Thymus (tissue), 11 donors: Measurements from ENCODE around the gene RAB37. TPM values are rescaled to one million over a fixed set of nuclear protein-coding genes. Genes with fewer than 3 reads are reported as not detected.

Source experiments
- DNase-seq, 9 donors: peaks; one replicate each; pipeline ENCODE4 v3.0.0-alpha.2; 2013; ENCODE audit warnings: low spot score in 9 of 9, low read depth in 6 of 9, missing footprints in 1 of 9
- H3K27ac ChIP-seq, 2 donors: one replicate each; pipeline ENCODE4 v1.5.1; 2013; ENCODE audit warnings: control low read depth in 1 of 2, low read depth in 1 of 2, low read length in 1 of 2, mild to moderate bottlenecking in 1 of 2, moderate library complexity in 1 of 2
- H3K27me3 ChIP-seq, 2 donors: one replicate each; pipeline ENCODE4 v1.5.1; 2013; ENCODE audit warnings: low read length in 1 of 2; ENCODE audit not compliant: control insufficient read depth in 2 of 2, insufficient read depth in 1 of 2
- H3K36me3 ChIP-seq, 2 donors: one replicate each; pipeline ENCODE4 v1.5.1; 2013; ENCODE audit warnings: low read length in 1 of 2, mild to moderate bottlenecking in 1 of 2, moderate library complexity in 1 of 2; ENCODE audit not compliant: control insufficient read depth in 2 of 2, insufficient read depth in 2 of 2
- H3K4me1 ChIP-seq, 2 donors: one replicate each; pipeline ENCODE4 v1.5.1; 2013; ENCODE audit warnings: low read length in 2 of 2; ENCODE audit not compliant: control insufficient read depth in 2 of 2, insufficient read depth in 2 of 2
- H3K4me3 ChIP-seq, 2 donors: one replicate each; pipeline ENCODE4 v1.5.1; 2013; ENCODE audit warnings: low read length in 2 of 2, control low read depth in 1 of 2, mild to moderate bottlenecking in 1 of 2
- H3K9me3 ChIP-seq, 2 donors: one replicate each; pipeline ENCODE4 v1.5.1; 2013; ENCODE audit warnings: low read length in 1 of 2, mild to moderate bottlenecking in 1 of 2; ENCODE audit not compliant: control insufficient read depth in 2 of 2, insufficient read depth in 1 of 2
- WGBS: extraction: QIAGEN DNeasy Blood & Tissue Kit; methylation state at CpG from one replicate; pipeline ENCODE4 v1.1.7; 2013; 5-methylcytosine and 5-hydroxymethylcytosine counted together
- polyA plus RNA-seq: library from polyadenylated mRNA; stranded (reverse); fragments of 200-250 nt; gene quantifications from one replicate; pipeline ENCODE4 v1.2.3, GENCODE V29; 2013
- total RNA-seq: library from RNA; stranded (reverse); fragments of 120-200 nt; gene quantifications from one replicate; pipeline ENCODE4 v1.2.4, GENCODE V29; 2013
- donor health status: healthy.

RAB37 gene
- total and polyA plus RNA-seq, 2 donors = 19.9 to 29.3 TPM

DNA sequence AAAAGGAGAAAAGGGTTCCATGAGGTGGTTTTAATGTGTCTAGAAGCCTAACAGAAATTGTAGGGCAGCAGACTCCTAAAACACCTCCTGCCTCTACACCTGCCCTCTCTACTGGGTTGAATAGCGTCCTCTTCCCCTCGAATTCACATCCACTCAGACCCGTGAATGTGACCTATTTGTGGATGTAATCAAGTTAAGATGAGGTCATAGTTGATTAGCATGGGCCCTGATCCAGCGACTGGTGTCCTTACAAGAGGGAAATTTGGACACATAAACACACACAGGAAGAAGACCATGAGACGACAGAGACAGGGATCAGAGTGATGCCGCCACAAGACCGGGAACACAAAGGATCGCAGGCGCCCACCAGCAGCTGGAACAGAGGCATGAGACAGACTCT is 37.8 kb upstream of the RAB37 start:
- Histone ChIP-seq H3K9me3 (no peaks in the 10 kb centered on the region), H3K4me1 (no peaks in the 10 kb centered on the region), H3K4me3 (no peak overlapping the region), H3K36me3 (no peaks in the 10 kb centered on the region), H3K27me3 (peaks cover 0 to 5% of the 10 kb centered on the region in 2 donors), H3K27ac (no peak overlapping the region)
- DNase-seq = no peak
- WGBS = 97% methylated on average over 9 of the region's 9 CpGs

DNA sequence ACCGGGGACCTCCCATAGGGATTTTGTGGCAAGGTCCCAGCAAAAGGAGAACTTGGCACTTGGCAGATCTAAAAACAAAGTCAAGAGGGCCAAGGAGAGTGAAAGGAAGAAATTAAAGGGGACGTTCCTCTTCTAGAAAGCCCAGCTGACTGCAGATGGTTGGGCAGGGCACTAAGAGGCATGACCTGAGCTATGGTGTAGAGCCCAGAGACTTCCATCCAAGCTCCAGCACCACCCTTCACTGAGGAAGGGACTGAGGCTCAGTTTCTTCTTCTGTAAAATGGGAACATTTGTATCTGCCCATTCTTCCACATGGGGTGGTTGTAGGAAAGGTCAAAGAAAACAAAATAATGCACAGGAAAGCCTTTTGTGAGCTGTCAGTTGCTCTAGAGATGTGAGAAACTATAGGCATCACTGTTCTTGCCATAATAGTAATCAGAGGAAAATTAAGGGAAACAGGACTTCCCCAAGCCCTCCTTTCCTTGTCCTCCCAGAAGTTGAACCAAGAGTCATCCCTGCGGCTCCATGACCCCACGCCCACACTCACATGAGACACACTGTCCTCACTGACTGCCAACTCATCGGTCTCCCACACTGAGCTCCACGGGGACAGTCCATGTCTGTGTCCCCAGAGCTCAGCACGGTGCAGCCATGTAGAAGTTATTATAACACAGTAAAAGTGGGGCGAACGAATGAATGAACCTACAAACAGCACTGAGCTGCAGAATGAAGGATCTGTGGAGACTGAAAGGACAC is 34.8 kb upstream of the RAB37 start:
- Histone ChIP-seq H3K9me3 (no peaks in the 10 kb centered on the region), H3K27me3 (peaks cover 0 to 3% of the 10 kb centered on the region in 2 donors), H3K4me1 (no peaks in the 10 kb centered on the region), H3K4me3 (no peak overlapping the region), H3K27ac (no peak overlapping the region), H3K36me3 (no peaks in the 10 kb centered on the region)
- DNase-seq = no peak
- 95% methylated on average over 9 of the region's 9 CpGs for WGBS

DNA sequence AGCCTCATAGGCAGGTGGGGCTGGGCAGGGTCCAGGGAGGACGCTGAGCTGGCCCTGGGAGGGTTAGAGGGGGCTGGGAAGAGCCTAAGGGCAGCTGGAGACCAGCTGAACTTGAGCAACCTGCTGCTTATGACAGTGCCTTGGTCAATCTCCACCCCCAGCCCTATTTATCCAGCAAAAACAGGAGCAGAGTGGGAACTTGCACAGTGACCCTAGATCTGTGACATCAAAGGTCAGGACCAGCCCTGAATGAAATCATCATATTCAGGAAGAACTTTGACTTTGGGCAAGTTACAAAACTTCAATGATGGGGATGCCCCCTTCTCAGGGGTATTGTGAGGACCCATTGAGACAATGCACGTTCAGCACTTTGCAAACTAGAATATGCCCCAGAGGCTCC is 33.7 kb upstream of the RAB37 start:
- no peaks in the 10 kb centered on the region for H3K4me1 ChIP-seq
- DNase-seq = no peak
- WGBS = 90% methylated on average over 2 of the region's 2 CpGs
- peaks cover 0 to 3% of the 10 kb centered on the region in 2 donors for H3K27me3 ChIP-seq
- no peaks in the 10 kb centered on the region for H3K9me3 ChIP-seq
- H3K27ac ChIP-seq = no peak overlapping the region
- no peaks in the 10 kb centered on the region for H3K36me3 ChIP-seq
- H3K4me3 ChIP-seq = no peak overlapping the region

DNA sequence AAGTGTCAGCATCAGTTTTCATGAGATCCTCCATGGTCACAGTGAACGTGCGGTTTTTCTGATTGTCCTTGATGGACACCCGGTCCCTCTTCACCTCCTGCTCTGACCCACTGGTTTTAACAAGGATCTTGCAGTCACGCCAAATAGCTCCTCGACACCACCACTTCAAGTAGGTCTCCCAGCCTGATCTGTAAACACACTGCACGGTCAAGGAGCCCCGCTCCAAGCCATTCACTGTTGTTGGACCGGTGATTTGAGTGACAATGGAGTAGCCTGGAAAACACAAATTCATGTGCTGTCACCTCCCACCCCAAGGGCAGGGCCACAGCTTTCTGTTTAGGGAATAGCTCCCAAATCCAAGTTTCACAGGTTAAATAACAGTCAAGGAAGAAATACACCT is 32.5 kb upstream of the RAB37 start:
- no peaks in the 10 kb centered on the region for H3K36me3 ChIP-seq

DNA sequence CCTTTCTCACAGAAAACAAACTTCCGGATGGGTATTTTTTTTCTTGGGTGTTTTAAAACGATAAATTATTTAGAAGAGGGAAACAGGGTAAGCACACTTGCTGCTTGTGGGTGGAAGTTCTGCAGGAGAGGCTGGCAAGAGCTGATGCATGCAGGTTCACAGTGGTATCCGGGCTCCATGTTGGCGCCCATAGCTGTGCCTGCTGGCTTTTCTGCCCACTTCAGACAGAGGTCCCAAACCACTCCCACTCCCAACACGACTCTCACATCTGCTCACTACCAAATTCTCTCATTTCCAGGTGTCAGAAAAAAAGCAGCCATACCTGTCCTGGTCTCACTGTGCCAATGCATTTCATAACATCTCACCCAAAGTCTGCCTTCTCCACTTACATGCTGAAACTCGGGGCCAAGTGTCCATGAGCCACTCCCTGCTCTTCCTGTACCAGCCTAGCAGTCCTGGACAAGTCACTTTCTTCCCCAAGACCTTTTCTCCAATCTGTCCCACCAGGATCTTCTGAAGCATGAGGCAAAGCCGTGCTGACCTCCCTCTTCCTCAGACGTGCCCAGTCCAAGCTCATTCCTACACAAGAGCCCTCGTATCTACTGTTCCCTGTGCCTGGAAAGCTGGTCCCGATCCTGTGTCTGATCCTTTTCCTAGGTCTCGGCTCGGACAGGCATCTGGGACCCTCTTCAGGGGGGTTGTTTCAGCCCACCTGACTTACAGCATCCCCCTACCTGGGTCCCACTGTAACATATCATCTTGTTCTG is 25.8 kb upstream of the RAB37 start:
- Histone ChIP-seq H3K4me1 (no peaks in the 10 kb centered on the region), H3K27ac (no peak overlapping the region)

More for the DNA sequence above, 32.5 kb upstream of the RAB37 start:
- no peak overlapping the region for H3K4me3 ChIP-seq
- H3K27ac ChIP-seq = no peak overlapping the region
- no peaks in the 10 kb centered on the region for H3K9me3 ChIP-seq
- WGBS = 97% methylated on average over 8 of the region's 8 CpGs
- no peak for DNase-seq
- no peaks in the 10 kb centered on the region for H3K4me1 ChIP-seq
- H3K27me3 ChIP-seq = peaks cover 0 to 3% of the 10 kb centered on the region in 2 donors

DNA sequence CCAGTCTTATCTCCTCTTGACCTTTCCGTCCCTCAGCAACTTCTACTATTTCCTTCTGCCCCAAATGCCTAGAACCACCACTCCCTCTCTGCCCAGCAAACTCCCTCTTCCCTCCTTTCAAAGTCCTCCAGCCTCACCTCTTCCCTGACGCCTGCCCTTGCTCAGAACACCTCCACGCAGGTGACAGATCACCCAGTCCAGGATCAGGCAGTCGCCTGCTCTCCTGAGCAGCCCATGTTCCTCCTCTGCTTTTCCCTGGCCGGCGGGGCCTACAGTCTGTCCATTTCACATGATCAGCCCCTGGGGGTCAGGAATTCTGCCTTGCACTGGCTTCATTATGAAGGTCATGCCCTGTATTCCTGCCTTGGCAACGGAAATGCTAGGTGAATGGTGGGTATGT is 24.8 kb upstream of the RAB37 start:
- WGBS = 63% methylated on average over 7 of the region's 7 CpGs
- Histone ChIP-seq H3K9me3 (no peaks in the 10 kb centered on the region), H3K36me3 (no peaks in the 10 kb centered on the region), H3K4me1 (no peaks in the 10 kb centered on the region), H3K27ac (no peak overlapping the region), H3K27me3 (no peaks in the 10 kb centered on the region), H3K4me3 (no peak overlapping the region)
- no peak for DNase-seq

More for the DNA sequence above, 25.8 kb upstream of the RAB37 start:
- no peak for DNase-seq
- H3K36me3 ChIP-seq = no peaks in the 10 kb centered on the region
- WGBS = 51% methylated on average over 12 of the region's 12 CpGs
- no peaks in the 10 kb centered on the region for H3K9me3 ChIP-seq
- H3K4me3 ChIP-seq = no peak overlapping the region
- H3K27me3 ChIP-seq = no peaks in the 10 kb centered on the region

DNA sequence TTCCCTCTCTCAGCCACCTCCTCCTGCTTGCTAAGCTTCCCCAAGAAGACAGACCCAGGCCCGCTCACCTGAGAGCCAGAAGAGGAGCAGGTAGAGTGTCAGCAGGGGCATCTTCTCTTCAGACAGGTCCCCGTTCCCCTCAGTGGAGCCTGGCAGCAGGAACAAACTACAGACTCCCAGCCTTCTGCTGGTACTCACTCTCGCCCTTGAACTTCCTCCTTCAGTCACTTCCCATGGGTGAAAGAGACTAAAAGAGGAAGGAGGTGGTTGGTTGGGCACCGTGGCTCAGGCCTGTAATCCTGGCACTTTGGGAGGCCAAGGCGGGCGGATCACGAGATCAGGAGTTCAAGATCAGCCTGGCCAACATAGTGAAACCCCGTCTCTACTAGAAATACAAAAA is 24.3 kb upstream of the RAB37 start, which contains the start of gene CD300LF:
Gene CD300LF (minus strand): TSS at position 168 of the 400 bp plus-strand sequence. CDS start 57 bp downstream, at position 111.
- Histone ChIP-seq H3K4me3 (no peak within 1 kb of the TSS), H3K36me3 (no peaks in the 10 kb centered on the region), H3K9me3 (no peaks in the 10 kb centered on the region), H3K27ac (no peak within 1 kb of the TSS), H3K27me3 (no peaks in the 10 kb centered on the region), H3K4me1 (no peaks in the 10 kb centered on the region)
- WGBS = 33% methylated on average over 8 of the region's 8 CpGs
- no peak for DNase-seq

DNA sequence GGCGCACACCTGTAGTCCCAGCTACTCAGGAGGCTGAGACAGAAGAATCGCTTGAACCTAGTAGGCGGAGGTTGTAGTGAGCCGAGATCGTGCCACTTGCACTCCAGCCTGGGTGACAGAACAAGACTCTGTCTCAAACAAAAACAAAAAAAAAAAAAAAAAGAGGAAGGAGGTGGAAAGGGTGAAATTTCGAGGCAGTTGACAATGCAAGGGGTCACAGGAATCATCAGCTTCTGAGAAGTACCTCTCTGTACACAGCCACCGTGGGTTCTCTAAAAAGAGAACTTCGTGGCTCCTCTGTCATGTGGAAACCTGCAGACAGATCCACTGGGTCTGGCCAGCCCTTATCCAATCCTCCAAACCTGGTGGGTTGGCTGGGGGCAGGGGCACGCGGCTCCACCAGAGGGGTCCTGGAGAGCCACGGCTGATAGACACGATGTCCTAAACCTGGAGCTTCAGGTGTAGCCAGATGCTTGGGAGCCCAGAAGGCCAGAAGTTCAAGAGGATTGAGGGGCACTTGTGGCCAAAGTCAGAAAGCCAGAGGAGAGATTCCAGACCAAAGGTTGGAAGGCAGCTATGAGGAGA is 23.8 kb upstream of the RAB37 start:
- no peak overlapping the region for H3K4me3 ChIP-seq
- no peak for DNase-seq
- WGBS = 68% methylated on average over 12 of the region's 12 CpGs

DNA sequence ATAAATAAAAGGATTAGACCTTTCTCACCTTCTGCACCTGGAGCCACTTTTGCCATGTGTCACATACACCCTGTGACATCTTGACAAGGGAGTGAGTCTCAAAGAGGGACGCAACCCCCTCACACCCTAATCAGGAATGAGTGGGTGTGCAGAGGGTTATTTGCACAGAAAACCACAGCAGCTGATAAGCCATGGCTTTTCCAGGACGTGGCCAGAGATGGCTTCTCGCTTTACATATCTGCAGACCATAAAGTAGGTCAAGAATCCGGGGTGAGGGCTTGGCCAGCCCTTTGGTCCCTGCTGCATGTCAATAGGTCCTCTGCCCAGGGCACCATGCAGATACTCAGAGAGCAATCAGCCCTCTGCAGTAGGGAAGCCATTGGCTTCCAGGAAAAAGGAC is 21.9 kb upstream of the RAB37 start:
- H3K36me3 ChIP-seq = no peaks in the 10 kb centered on the region
- H3K4me1 ChIP-seq = no peaks in the 10 kb centered on the region
- no peaks in the 10 kb centered on the region for H3K9me3 ChIP-seq
- no peak overlapping the region for H3K27ac ChIP-seq
- 90% methylated on average over 4 of the region's 4 CpGs for WGBS
- no peak overlapping the region for H3K4me3 ChIP-seq
- H3K27me3 ChIP-seq = no peaks in the 10 kb centered on the region
- DNase-seq = no peak

More for the DNA sequence above, 23.8 kb upstream of the RAB37 start:
- no peak overlapping the region for H3K27ac ChIP-seq
- no peaks in the 10 kb centered on the region for H3K27me3 ChIP-seq
- no peaks in the 10 kb centered on the region for H3K9me3 ChIP-seq
- no peaks in the 10 kb centered on the region for H3K4me1 ChIP-seq
- H3K36me3 ChIP-seq = no peaks in the 10 kb centered on the region
